Hepatocyte (in vitro differentiated cells): ENCODE results near the gene PSMF1.

ENCODE experiments used
- CTCF ChIP-seq: fragments of 200-600 bp; sonication (generic); IDR thresholded peaks from 2 replicates; pipeline ENCODE4 v1.5.1; 2016; ENCODE audit warnings: antibody characterized with exemption, mild to moderate bottlenecking; ENCODE audit not compliant: poor library complexity
- EZH2 ChIP-seq: fragments of 200-600 bp; sonication (generic); IDR thresholded peaks from 2 replicates; pipeline ENCODE4 v1.6.1; 2016; ENCODE audit warnings: antibody characterized with exemption, mild to moderate bottlenecking, borderline replicate concordance

GRCh38 chr20:1121429-1121828 lies 3.0 kb downstream of the PSMF1 start:
- TF ChIP-seq EZH2 (no peak), CTCF (no peak)
